ENCODE measurements around the gene NFX1.
"Not testable (repeated sequence)": the region's sequence is repeated elsewhere in the genome, so short reads cannot be mapped to it uniquely, and the experiment has no call there.

DNA sequence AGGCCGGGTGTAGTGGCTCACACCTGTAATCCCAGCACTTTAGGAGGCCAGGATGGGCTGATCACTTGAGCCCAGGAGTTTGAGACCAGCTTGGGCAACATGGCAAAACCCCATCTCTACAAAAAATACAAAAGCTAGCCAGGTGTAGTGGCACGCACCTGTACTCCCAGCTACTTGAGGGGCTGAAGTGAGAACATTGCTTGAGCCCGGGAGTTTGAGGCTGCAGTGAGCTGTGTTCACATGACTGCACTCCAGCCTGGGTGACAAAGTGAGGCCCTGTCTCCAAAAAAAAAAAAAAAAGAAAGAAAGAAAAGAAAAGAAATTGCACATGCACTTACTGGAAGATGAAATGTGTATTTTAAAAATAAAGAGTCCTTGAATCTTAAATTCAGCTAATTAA is 26.8 kb downstream of the NFX1 start:
- TF ChIP-seq, protein P1, sequence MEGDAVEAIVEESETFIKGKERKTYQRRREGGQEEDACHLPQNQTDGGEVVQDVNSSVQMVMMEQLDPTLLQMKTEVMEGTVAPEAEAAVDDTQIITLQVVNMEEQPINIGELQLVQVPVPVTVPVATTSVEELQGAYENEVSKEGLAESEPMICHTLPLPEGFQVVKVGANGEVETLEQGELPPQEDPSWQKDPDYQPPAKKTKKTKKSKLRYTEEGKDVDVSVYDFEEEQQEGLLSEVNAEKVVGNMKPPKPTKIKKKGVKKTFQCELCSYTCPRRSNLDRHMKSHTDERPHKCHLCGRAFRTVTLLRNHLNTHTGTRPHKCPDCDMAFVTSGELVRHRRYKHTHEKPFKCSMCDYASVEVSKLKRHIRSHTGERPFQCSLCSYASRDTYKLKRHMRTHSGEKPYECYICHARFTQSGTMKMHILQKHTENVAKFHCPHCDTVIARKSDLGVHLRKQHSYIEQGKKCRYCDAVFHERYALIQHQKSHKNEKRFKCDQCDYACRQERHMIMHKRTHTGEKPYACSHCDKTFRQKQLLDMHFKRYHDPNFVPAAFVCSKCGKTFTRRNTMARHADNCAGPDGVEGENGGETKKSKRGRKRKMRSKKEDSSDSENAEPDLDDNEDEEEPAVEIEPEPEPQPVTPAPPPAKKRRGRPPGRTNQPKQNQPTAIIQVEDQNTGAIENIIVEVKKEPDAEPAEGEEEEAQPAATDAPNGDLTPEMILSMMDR (IDR thresholded peaks at IDR 0.05), result not testable (repeated sequence)
- not testable (repeated sequence) for TF ChIP-seq EZH2 (IDR thresholded peaks at IDR 0.05; ENCODE audit: borderline replicate concordance, insufficient read depth, low read depth, low read length, poor library complexity, severe bottlenecking)
